HG02943 (cell line): ENCODE measurements around the gene TNS3.
A peak's percentile ranks its signal among the peaks of the same experiment; 100 is the strongest.

Source experiments
- ATAC-seq: cut with Tn5 transposase; IDR thresholded peaks from one replicate; pipeline ENCODE4 v1.9.1; 2021; ENCODE audit warnings: mild to moderate bottlenecking, low read depth, moderate library complexity; ENCODE audit not compliant: unreplicated experiment

The TNS3 gene

GRCh38 chr7:47510192-47510591 is 71.7 kb downstream of the TNS3 start:
- no peak for ATAC-seq

GRCh38 chr7:47509571-47509970 is 72.3 kb downstream of the TNS3 start:
- ATAC-seq: no peak

GRCh38 chr7:47508389-47509380 is 73.2 kb downstream of the TNS3 start:
- no peak for ATAC-seq

GRCh38 chr7:47507522-47507921 is 74.4 kb downstream of the TNS3 start:
- no peak for ATAC-seq

GRCh38 chr7:47506382-47507339 is 75.2 kb downstream of the TNS3 start:
- ATAC-seq: no peak

- ATAC-seq: no peak
These were observed 76.5 kb downstream of the TNS3 start for GRCh38 chr7:47505312-47506007.

GRCh38 chr7:47504551-47505311 is 77.2 kb downstream of the TNS3 start:
- ATAC-seq: no peak

- ATAC-seq: no peak
These were observed 78.6 kb downstream of the TNS3 start for GRCh38 chr7:47503281-47503680.

GRCh38 chr7:47502240-47502877 is 79.6 kb downstream of the TNS3 start:
- ATAC-seq: no peak

GRCh38 chr7:47501406-47501805 is 80.5 kb downstream of the TNS3 start:
- ATAC-seq: no peak

GRCh38 chr7:47500103-47500563 is 81.8 kb downstream of the TNS3 start:
- ATAC-seq: no peak

- no peak for ATAC-seq
These were observed 83.5 kb downstream of the TNS3 start for GRCh38 chr7:47498229-47499056.

GRCh38 chr7:47497367-47498096 is 84.4 kb downstream of the TNS3 start:
- ATAC-seq: peak; percentile 84

- ATAC-seq: no peak
These were observed 85.2 kb downstream of the TNS3 start for GRCh38 chr7:47496666-47497065.

- ATAC-seq: no peak
These were observed 85.8 kb downstream of the TNS3 start for GRCh38 chr7:47496056-47496665.

- no peak for ATAC-seq
These were observed 87.7 kb downstream of the TNS3 start for GRCh38 chr7:47493976-47494911.
